Measurements from ENCODE around the gene FAM219B. TPM values are rescaled to one million over a fixed set of nuclear protein-coding genes. Genes with fewer than 3 reads are reported as not detected.

The FAM219B gene
- 100 to 1,000 TPM in 1 of 4 donors, 10 to 100 TPM in 3; 62.8 to 428 (median 68.7) TPM for total RNA-seq

GRCh38 chr15:74906450-74907162 is at the start of gene FAM219B:
Gene FAM219B, minus strand, starts transcription at chr15:74906851. Its CDS starts 51 bp downstream, at chr15:74906800.
- peak; percentile 95 for DNase-seq
- H3K4me1 ChIP-seq, result peaks cover 14 to 32% (median 22%) of the 10 kb centered on the region in 4 donors
- peak within 1 kb of the TSS; percentile 79 to 88 (median 80) for H3K4me3 ChIP-seq
- intact Hi-C loops (cut with DNase I; ENCODE audit: low total_unique reads), result no loop called here
- peak within 1 kb of the TSS; percentile 94 to 98 (median 96) for H3K27ac ChIP-seq
- H3K36me3 ChIP-seq, result peaks cover 0 to 14% (median 6%) of the 10 kb centered on the region in 4 donors
- TF ChIP-seq POLR2AphosphoS5 (IDR thresholded peaks at IDR 0.05) (peak; percentile 85 to 91 (median 86)), EP300 (IDR thresholded peaks at IDR 0.05; ENCODE audit: low read depth) (no peak), CTCF (IDR thresholded peaks at IDR 0.05) (no peak), POLR2A (IDR thresholded peaks at IDR 0.05) (peak; percentile 73)
- in situ Hi-C loops (cut with MboI; ENCODE audit: low pct_ligation_motif_present in 1 of 4, low pct_unique_long_range_greater_than_20kb in 1 of 4, low sequenced_read_pairs in 3 of 4), result loop anchor here in 1 of 4 donors (10.0 kb wide), 1 partner anchor 72 kb away; no protein-coding TSS in a partner anchor
- no peaks in the 10 kb centered on the region for H3K9me3 ChIP-seq
- 0% methylated on average over 35 of the region's 74 CpGs; no CpG with 5 or more reads in 1 of the 2 donors for WGBS, 2 donors (ENCODE audit: low coverage in 1 of 2)
- no peaks in the 10 kb centered on the region for H3K27me3 ChIP-seq

GRCh38 chr15:74955796-74956647 is 49.4 kb upstream of the FAM219B start:
- in situ Hi-C loops (cut with MboI; ENCODE audit: low pct_ligation_motif_present in 1 of 4, low pct_unique_long_range_greater_than_20kb in 1 of 4, low sequenced_read_pairs in 3 of 4), result loop anchor here in 1 of 4 donors (25.0 kb wide), 1 partner anchor 319 kb away; no protein-coding TSS in a partner anchor
- Histone ChIP-seq H3K36me3 (no peaks in the 10 kb centered on the region), H3K9me3 (no peaks in the 10 kb centered on the region), H3K4me1 (peaks cover 19 to 63% (median 49%) of the 10 kb centered on the region in 4 donors), H3K27me3 (peaks cover 24% of the 10 kb centered on the region), H3K4me3 (peak overlapping the region; percentile 48 to 63 (median 57)), H3K27ac (peak overlapping the region; percentile 86 to 93 (median 90))
- 26% methylated on average over 65 of the region's 88 CpGs; no CpG with 5 or more reads in 1 of the 2 donors for WGBS, 2 donors (ENCODE audit: low coverage in 1 of 2)
- DNase-seq, result peak; percentile 88
- intact Hi-C loops (cut with DNase I; ENCODE audit: low total_unique reads), result loop anchor here (10.0 kb wide), 1 partner anchor 111 kb away; the partner anchor contains the start of gene ULK3
- peak; percentile 44 to 78 (median 54) for TF ChIP-seq CTCF (IDR thresholded peaks at IDR 0.05)
- peak; percentile 24 to 42 (median 41) for TF ChIP-seq POLR2AphosphoS5 (IDR thresholded peaks at IDR 0.05)
- no peak for TF ChIP-seq EP300 (IDR thresholded peaks at IDR 0.05; ENCODE audit: low read depth)

GRCh38 chr15:74955017-74955416 is 48.4 kb upstream of the FAM219B start:
- Histone ChIP-seq H3K27ac (peak overlapping the region in 3 of 4 donors; percentile 88 to 93 (median 92)), H3K4me3 (peak overlapping the region in 3 of 4 donors; percentile 8 to 63 (median 62)), H3K36me3 (no peaks in the 10 kb centered on the region), H3K4me1 (peaks cover 19 to 59% (median 49%) of the 10 kb centered on the region in 4 donors), H3K27me3 (peaks cover 24% of the 10 kb centered on the region), H3K9me3 (no peaks in the 10 kb centered on the region)
- in situ Hi-C loops (cut with MboI; ENCODE audit: low pct_ligation_motif_present in 1 of 4, low pct_unique_long_range_greater_than_20kb in 1 of 4, low sequenced_read_pairs in 3 of 4), result loop anchor here in 1 of 4 donors (25.0 kb wide), 1 partner anchor 318 kb away; no protein-coding TSS in a partner anchor
- 56% methylated on average over 8 of the region's 8 CpGs; no CpG with 5 or more reads in 1 of the 2 donors for WGBS, 2 donors (ENCODE audit: low coverage in 1 of 2)
- no peak for TF ChIP-seq POLR2AphosphoS5 (IDR thresholded peaks at IDR 0.05)
- no peak for TF ChIP-seq POLR2A (IDR thresholded peaks at IDR 0.05)
- TF ChIP-seq CTCF (IDR thresholded peaks at IDR 0.05), result no peak
- TF ChIP-seq EP300 (IDR thresholded peaks at IDR 0.05; ENCODE audit: low read depth), result no peak
- intact Hi-C loops (cut with DNase I; ENCODE audit: low total_unique reads), result loop anchor here (10.0 kb wide), 1 partner anchor 110 kb away; the partner anchor contains the start of gene ULK3
- no peak for DNase-seq
